Measurements from ENCODE around the gene CARD9. TPM values are rescaled to one million over a fixed set of nuclear protein-coding genes. Genes with fewer than 3 reads are reported as not detected.
A peak's percentile ranks its signal among the peaks of the same experiment; 100 is the strongest.

CARD9 gene
- total RNA-seq, 1 donor from 2014 or later = 1.4 TPM

DNA sequence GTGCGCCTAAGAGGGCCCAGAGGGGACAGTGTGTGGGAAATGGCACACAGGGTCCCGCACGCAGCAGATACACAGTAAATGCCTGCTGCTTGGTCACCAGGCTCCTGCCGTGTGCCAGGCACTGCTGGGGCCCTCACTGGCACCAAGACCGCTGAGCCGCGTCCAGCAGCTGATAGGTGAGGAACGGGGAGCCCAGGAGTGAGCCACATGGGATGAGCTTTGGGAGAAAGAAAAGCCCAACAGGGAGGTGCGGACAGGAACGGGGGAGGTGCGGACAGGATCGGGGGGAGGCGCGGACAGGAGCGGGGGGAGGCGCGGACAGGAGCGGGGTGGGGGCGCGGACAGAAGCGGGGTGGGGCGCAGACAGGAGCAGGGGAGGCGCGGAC is 29.6 kb downstream of the CARD9 start:
- Mint-ChIP-seq H3K27ac (ENCODE audit: unreplicated experiment) (no peak overlapping the region), H3K36me3 (ENCODE audit: low read depth) (no peaks in the 10 kb centered on the region), H3K9me3 (no peaks in the 10 kb centered on the region), H3K27me3 (ENCODE audit: low read depth) (peaks cover 5% of the 10 kb centered on the region), H3K4me1 (peaks cover 31% of the 10 kb centered on the region), H3K4me3 (peak overlapping the region; percentile 41)
- DNase-seq (ENCODE audit: low read depth, low spot score) = no peak
- no peak for TF ChIP-seq CTCF (conservative IDR thresholded peaks at IDR 0.05)

DNA sequence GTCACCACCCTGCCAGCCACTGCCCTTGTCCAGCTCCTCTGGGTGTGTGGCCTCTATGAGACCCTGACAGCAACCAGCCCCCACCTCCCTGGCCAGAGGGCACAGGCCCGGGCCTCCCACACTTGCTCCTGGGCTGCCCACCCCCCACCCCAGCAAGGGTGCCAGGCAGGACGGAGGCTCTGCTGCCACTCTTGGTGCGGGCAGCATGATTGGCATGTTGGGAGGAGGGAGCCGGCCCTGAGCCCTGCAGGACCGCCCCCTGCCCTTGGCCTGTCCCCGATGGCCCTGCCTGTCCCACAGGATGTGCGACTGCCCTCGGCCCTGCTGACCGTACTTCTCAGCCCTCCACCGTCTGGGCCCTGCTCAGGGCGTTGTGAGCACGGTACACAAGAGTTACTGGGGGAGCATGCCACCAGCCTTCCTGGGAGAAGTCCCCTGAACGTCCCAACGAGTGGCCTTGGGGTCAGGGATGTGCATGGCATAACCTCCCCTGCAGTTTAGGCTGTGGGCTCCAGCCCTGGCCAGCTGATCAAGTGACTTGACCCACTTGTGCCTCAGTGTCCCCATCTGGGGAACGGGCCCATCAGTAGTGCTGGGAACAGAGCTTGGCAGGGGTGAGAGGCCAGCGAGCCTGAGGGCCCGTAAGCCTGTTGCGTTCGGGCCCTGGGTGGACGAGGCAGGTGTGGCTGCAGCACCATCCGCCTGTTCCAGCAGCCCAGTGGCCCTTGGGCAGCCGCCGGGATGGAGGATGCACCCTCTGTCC is 30.2 kb downstream of the CARD9 start:
- peak overlapping the region; percentile 80 for H3K4me3 Mint-ChIP-seq
- H3K36me3 Mint-ChIP-seq (ENCODE audit: low read depth) = no peaks in the 10 kb centered on the region
- no peaks in the 10 kb centered on the region for H3K9me3 Mint-ChIP-seq
- TF ChIP-seq CTCF (conservative IDR thresholded peaks at IDR 0.05) = no peak
- peaks cover 32% of the 10 kb centered on the region for H3K4me1 Mint-ChIP-seq
- peak overlapping the region; percentile 81 for H3K27ac Mint-ChIP-seq (ENCODE audit: unreplicated experiment)
- peaks cover 5% of the 10 kb centered on the region for H3K27me3 Mint-ChIP-seq (ENCODE audit: low read depth)
- no peak for DNase-seq (ENCODE audit: low read depth, low spot score)

- H3K4me3 Mint-ChIP-seq = peak overlapping the region; percentile 80
- H3K27ac Mint-ChIP-seq (ENCODE audit: unreplicated experiment) = no peak overlapping the region
- H3K4me1 Mint-ChIP-seq = peaks cover 32% of the 10 kb centered on the region
- no peaks in the 10 kb centered on the region for H3K9me3 Mint-ChIP-seq
- no peak for TF ChIP-seq CTCF (conservative IDR thresholded peaks at IDR 0.05)
- H3K36me3 Mint-ChIP-seq (ENCODE audit: low read depth) = no peaks in the 10 kb centered on the region
- peaks cover 5% of the 10 kb centered on the region for H3K27me3 Mint-ChIP-seq (ENCODE audit: low read depth)
- peak; percentile 95 for DNase-seq (ENCODE audit: low read depth, low spot score)
These were observed 31.0 kb downstream of the CARD9 start for GRCh38 chr9:136342181-136343120.

- H3K4me3 Mint-ChIP-seq = peak overlapping the region; percentile 71
- H3K36me3 Mint-ChIP-seq (ENCODE audit: low read depth) = no peaks in the 10 kb centered on the region
- DNase-seq (ENCODE audit: low read depth, low spot score) = no peak
- no peaks in the 10 kb centered on the region for H3K9me3 Mint-ChIP-seq
- peaks cover 5% of the 10 kb centered on the region for H3K27me3 Mint-ChIP-seq (ENCODE audit: low read depth)
- peaks cover 32% of the 10 kb centered on the region for H3K4me1 Mint-ChIP-seq
- no peak overlapping the region for H3K27ac Mint-ChIP-seq (ENCODE audit: unreplicated experiment)
- no peak for TF ChIP-seq CTCF (conservative IDR thresholded peaks at IDR 0.05)
These were observed 31.7 kb downstream of the CARD9 start for GRCh38 chr9:136341769-136342168.

DNA sequence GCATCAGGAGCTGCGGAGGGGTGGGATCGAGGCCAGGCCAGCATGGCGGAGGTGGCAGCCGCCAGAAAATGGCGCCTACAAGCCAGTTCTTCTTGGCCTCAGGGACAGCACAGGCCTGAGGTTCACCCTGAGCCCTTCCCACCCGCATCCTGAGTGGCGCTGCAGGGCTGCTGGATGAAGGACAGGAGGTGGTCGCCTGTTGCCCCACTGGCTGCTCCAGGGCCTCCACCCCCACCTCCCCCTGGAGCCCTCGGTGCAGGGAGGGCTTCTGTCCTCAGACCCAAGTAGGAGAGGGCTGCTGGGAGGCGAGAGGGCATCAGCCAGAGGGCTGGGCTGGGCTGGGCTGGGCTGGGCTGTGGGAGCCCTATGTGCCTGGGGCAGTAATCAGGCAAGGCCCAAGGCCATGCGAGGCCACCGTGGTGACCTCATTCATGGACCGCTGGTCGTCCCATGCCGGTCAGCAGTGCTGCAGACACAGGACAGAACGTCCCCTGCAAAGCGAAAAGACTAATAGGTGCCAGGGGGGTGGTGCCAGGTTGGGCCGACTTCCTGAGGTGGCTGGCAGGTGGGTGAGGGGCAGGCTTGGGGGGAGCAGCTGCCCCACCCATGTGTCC is 32.3 kb downstream of the CARD9 start:
- Mint-ChIP-seq H3K9me3 (no peaks in the 10 kb centered on the region), H3K36me3 (ENCODE audit: low read depth) (no peaks in the 10 kb centered on the region), H3K27me3 (ENCODE audit: low read depth) (peaks cover 5% of the 10 kb centered on the region), H3K4me3 (no peak overlapping the region), H3K4me1 (peaks cover 32% of the 10 kb centered on the region), H3K27ac (ENCODE audit: unreplicated experiment) (no peak overlapping the region)
- DNase-seq (ENCODE audit: low read depth, low spot score) = no peak
- no peak for TF ChIP-seq CTCF (conservative IDR thresholded peaks at IDR 0.05)
